Esophagus squamous epithelium (tissue), 4 donors: ENCODE data around the gene CFAP119.

Experiments used
- POLR2A ChIP-seq, 4 donors: fragments of 450-650 bp; IDR thresholded peaks; one replicate each; pipeline ENCODE4 v1.6.1; 2017; ENCODE audit warnings: antibody characterized with exemption in 4 of 4, mild to moderate bottlenecking in 4 of 4, moderate library complexity in 3 of 4
- TF ChIP-seq, protein P1 (sequence below), 6 experiments: fragments of 450-650 bp in 4 of 6; fragments of 200-600 bp in 2 of 6; sonication (generic) in 2 of 6; IDR thresholded peaks; one replicate each; pipeline ENCODE4 v1.5.1; 2016 to 2019; ENCODE audit warnings: antibody characterized with exemption in 6 of 6, mild to moderate bottlenecking in 4 of 6, moderate library complexity in 4 of 6

DNA sequence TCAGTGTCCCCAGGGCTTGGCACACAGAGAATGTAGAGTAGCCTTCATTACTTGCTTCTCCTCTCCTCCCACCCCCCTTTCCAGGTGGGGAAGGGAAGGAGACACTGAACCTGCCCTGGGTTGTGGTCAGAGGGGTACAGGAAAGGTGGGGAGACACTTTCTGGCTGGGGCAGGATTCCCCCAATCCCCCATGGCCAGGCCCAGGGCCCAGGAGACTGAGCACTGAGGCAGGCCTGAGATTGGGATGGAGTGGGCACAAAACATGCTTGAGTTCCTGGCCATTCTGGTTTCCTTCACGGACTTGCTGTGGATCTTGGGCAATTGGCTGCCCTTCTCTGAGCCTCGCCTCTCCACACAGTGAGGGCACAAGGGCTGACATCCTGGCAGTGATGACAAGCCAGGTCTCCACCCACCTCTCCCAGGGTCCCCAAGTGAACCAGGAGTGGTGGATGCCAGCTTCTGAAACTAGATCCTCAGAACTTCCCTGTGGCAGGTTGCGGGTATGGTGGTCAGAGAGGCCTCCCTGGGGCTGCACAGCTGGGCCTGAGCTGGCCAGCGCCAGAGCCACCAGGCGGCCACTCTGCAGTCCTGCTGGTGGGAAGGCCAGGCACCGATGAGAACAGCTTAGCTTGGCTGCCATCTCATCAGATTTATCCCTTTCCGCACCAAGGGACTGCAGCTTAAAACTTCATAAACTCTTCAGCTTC, 15.9 kb upstream of the CFAP119 start:
- TF ChIP-seq, protein P1, sequence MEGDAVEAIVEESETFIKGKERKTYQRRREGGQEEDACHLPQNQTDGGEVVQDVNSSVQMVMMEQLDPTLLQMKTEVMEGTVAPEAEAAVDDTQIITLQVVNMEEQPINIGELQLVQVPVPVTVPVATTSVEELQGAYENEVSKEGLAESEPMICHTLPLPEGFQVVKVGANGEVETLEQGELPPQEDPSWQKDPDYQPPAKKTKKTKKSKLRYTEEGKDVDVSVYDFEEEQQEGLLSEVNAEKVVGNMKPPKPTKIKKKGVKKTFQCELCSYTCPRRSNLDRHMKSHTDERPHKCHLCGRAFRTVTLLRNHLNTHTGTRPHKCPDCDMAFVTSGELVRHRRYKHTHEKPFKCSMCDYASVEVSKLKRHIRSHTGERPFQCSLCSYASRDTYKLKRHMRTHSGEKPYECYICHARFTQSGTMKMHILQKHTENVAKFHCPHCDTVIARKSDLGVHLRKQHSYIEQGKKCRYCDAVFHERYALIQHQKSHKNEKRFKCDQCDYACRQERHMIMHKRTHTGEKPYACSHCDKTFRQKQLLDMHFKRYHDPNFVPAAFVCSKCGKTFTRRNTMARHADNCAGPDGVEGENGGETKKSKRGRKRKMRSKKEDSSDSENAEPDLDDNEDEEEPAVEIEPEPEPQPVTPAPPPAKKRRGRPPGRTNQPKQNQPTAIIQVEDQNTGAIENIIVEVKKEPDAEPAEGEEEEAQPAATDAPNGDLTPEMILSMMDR (IDR thresholded peaks at IDR 0.05), result no peak
- no peak for TF ChIP-seq POLR2A (IDR thresholded peaks at IDR 0.05)
